ENCODE measurements around the gene TMTC2.

Gene TMTC2

DNA sequence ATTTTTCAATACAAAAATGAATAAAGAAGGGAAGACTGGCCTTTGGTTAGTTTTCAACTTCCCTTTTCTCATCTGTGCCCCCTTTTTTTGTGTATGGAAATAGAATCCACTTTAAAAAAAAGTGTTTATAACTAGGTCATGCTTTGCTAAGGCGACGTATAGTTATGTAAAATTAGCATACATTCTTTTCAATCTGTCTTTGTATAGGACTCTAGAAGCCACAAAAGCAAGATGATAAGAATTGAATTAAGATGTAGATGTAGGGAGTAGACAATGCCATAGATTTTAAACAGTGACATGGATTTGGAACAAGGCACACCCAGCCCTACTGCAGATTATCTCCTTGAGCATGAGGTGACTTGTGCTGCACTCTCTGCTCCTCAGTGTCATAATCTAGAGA, 354.3 kb downstream of the TMTC2 start:
- Mint-ChIP-seq H3K27me3 (no peaks in the 10 kb centered on the region), H3K4me1 (no peaks in the 10 kb centered on the region), H3K4me3 (no peak overlapping the region), H3K36me3 (no peaks in the 10 kb centered on the region), H3K27ac (no peak overlapping the region), H3K9me3 (no peaks in the 10 kb centered on the region)
- DNase-seq: no peak
- CTCF ChIA-PET: no interaction called here

DNA sequence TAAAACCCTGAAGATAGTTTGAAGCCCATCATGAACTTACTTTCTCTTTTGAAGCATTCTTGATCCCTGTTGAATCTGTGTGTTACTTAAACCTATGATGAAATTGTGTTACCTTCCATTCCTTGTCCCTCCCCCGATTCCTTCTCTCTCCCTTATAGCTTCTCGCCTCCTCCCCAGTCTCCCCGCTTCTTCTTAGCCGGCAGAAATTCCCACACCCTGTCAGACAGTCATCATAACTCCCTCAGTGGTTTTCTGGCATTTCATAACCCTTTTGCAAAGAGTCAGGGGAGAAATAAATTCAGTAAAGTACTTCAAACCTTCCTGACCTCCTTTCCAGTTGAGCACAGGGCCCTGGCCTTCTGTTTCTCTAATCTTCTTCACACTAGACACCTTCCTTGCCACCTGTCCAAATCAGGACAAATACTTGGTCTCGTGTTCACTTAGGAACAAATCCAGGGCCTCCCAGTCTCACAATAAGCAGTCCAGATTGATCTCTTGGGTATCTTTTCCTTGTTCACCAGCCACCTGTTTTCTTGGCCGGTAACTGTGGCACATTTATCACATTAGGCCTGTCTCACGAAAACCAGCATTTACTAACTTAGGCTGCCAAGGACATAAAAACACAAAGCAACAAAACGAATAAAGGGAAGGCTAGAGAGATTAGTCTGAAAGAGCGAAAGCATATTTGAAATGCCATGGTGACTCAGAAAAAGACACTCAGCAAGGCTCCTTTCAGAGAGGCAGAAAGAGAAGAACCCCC, 355.9 kb downstream of the TMTC2 start:
- Mint-ChIP-seq H3K36me3 (no peaks in the 10 kb centered on the region), H3K27me3 (no peaks in the 10 kb centered on the region), H3K4me1 (no peaks in the 10 kb centered on the region), H3K4me3 (no peak overlapping the region), H3K27ac (no peak overlapping the region), H3K9me3 (no peaks in the 10 kb centered on the region)
- CTCF ChIA-PET: no interaction called here
- no peak for DNase-seq

DNA sequence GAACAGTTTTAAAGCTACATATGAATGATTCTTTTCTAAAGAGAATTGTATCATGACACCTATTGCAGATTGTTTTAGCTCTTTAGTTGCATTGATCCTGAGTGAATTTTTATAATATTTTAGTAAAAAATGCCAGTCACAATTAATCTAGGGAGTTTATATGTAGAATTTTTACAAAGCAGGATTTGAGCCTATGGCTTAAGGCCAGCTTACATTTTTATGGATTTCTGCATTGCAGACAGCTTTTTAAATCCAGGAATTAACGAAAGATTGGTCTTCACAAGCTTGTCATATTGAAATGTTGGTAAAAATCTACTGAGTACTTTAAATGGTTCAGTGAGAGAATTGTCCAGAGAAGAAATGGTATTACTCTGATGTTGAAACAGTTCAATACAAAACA, 358.0 kb downstream of the TMTC2 start:
- Mint-ChIP-seq H3K36me3 (no peaks in the 10 kb centered on the region), H3K4me3 (no peak overlapping the region), H3K27me3 (no peaks in the 10 kb centered on the region), H3K4me1 (no peaks in the 10 kb centered on the region), H3K27ac (no peak overlapping the region), H3K9me3 (no peaks in the 10 kb centered on the region)
- CTCF ChIA-PET: no interaction called here
- DNase-seq: no peak

DNA sequence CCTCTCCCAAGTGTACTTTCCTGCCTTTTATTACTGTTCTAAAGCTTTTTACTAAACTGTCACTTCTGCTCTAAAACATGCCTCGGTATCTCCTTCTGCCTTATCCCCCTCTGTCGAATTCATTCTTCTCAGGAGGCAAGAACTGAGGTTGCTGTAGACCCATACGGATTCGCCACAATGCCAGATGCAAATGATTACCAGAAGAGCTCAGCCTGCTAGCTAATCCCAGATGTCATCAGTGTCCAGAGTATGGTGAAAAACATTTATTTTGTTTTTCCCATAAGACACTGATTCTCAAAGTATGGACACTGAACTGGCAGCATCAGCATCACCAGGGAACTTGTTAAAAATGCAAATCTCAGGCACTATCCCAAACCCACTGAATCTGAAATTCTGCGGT, 359.3 kb downstream of the TMTC2 start:
- DNase-seq: no peak
- CTCF ChIA-PET: interaction anchor here (0.8 kb wide), 1 partner anchor 360 kb away, joined by 3 read pairs; no protein-coding TSS in a partner anchor
- H3K27ac Mint-ChIP-seq: no peak overlapping the region
- no peaks in the 10 kb centered on the region for H3K36me3 Mint-ChIP-seq
- no peaks in the 10 kb centered on the region for H3K27me3 Mint-ChIP-seq
- H3K4me1 Mint-ChIP-seq: no peaks in the 10 kb centered on the region
- no peak overlapping the region for H3K4me3 Mint-ChIP-seq
- no peaks in the 10 kb centered on the region for H3K9me3 Mint-ChIP-seq

DNA sequence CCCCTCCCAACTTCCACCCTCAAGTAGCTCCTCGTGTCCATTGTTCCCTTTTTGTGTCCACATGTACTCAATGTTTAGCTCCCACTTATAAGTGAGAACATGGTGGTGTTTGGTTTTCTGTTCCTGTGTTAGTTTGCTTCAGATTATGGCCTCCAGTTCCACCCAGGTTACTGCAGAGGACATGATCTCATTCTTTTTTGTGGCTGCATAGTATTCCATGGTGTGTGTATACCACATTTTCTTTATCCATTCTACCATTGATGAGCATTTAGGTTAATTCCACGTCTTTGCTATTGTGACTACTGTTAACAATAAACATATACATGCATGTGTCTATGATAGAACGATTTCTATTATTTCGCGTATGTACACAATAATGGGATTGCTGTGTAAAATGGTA, 362.6 kb downstream of the TMTC2 start:
- Mint-ChIP-seq H3K4me3 (no peak overlapping the region), H3K36me3 (no peaks in the 10 kb centered on the region), H3K27me3 (no peaks in the 10 kb centered on the region), H3K4me1 (no peaks in the 10 kb centered on the region), H3K27ac (no peak overlapping the region), H3K9me3 (no peaks in the 10 kb centered on the region)
- DNase-seq: no peak
- CTCF ChIA-PET: no interaction called here

DNA sequence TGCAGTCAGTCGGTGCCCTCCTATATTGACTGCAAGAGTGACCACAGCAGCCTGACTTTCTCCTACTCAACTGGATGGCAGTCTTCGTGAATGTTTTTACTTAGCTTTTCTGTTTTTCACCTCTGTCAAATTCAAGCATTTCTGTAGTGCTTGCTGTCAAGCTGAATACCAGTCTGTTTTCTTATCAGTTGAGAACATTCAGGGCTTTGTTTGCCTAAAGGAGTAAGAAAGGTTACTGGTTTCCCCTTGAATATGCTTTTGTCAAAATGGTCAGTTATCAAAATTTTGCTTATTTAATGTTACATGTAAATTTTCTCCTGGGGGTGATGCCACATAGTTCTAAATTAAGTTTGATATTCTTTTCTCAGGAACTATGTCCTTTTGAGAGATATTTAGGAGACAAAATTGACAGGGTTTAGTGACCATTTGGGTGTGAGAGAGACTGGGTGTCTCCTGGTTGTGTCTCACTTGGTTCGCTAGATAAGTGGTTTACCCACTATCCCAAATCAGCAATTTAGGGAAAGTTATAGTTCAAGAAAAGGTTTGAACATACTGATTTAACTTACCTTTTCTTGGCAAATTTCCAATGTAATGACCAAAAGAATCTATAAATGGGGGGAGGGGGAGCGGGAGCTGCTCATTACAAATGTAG, 366.3 kb downstream of the TMTC2 start:
- H3K4me3 Mint-ChIP-seq: no peak overlapping the region
- H3K27me3 Mint-ChIP-seq: no peaks in the 10 kb centered on the region
- no peaks in the 10 kb centered on the region for H3K9me3 Mint-ChIP-seq
- no peak overlapping the region for H3K27ac Mint-ChIP-seq
- H3K36me3 Mint-ChIP-seq: no peaks in the 10 kb centered on the region
- H3K4me1 Mint-ChIP-seq: no peaks in the 10 kb centered on the region
- CTCF ChIA-PET: no interaction called here
- no peak for DNase-seq

DNA sequence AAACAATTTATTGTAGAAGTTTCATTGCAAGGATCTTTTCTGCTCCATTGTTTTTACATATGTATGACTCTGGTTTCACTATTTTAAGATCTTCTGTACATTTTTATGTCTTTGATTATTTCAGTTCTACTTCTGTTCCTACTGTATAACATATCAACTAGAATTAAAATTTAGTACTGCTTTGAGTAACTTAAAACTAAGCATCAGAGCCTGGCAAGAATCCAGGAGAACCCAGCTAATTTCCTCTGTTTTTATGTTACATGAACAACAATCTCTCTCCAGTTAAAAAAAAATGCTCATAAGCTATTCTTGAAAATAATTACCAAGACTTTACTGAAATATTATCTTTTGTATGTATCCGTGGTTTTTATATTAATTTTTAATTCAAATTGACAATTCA, 370.7 kb downstream of the TMTC2 start:
- no peak for DNase-seq
- no peaks in the 10 kb centered on the region for H3K9me3 Mint-ChIP-seq
- H3K4me3 Mint-ChIP-seq: no peak overlapping the region
- no peak overlapping the region for H3K27ac Mint-ChIP-seq
- no peaks in the 10 kb centered on the region for H3K36me3 Mint-ChIP-seq
- H3K4me1 Mint-ChIP-seq: no peaks in the 10 kb centered on the region
- no peaks in the 10 kb centered on the region for H3K27me3 Mint-ChIP-seq
- CTCF ChIA-PET: no interaction called here

DNA sequence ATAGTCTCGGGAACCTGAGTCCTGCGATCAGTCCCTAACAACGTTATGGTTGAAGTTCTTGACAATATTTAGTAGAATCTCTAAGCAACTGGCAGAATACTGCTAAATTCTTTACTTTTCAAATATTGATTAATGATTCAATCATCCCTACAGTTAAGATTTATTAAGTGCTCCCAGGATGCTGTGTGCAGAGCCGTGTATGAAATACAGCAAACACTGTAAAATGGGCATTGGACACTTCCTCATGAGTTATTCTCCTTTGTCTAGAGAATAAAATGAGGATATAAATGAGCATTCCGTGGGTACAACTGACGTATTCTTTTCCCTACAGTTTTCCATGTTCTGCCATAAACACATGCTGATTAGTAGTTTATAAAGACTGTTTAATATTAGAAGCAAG, 372.4 kb downstream of the TMTC2 start:
- H3K4me3 Mint-ChIP-seq: no peak overlapping the region
- CTCF ChIA-PET: no interaction called here
- H3K27ac Mint-ChIP-seq: no peak overlapping the region
- no peaks in the 10 kb centered on the region for H3K36me3 Mint-ChIP-seq
- no peaks in the 10 kb centered on the region for H3K4me1 Mint-ChIP-seq
- H3K9me3 Mint-ChIP-seq: no peaks in the 10 kb centered on the region
- H3K27me3 Mint-ChIP-seq: no peaks in the 10 kb centered on the region
- no peak for DNase-seq

DNA sequence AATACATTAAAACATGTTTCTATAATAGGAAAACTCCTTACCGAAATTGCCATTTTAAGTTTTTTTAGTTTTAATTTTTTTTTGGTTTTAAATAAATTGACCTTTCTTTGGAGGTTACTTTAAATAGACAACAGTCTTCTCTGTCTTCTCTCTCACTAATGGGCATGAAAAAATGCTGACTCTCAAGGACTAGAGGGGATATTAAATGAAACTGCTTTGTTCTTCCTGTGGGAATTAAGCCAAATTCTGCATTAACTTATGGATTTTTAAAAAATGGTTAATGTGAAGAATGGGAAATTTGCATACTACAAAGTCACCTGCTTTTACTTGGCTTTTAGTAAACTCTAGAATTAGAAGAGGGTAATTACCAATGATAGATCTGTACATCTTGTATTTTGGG, 378.9 kb downstream of the TMTC2 start:
- DNase-seq: no peak
- CTCF ChIA-PET: no interaction called here
- Mint-ChIP-seq H3K36me3 (no peaks in the 10 kb centered on the region), H3K27ac (no peak overlapping the region), H3K27me3 (no peaks in the 10 kb centered on the region), H3K4me3 (no peak overlapping the region), H3K4me1 (no peaks in the 10 kb centered on the region), H3K9me3 (no peaks in the 10 kb centered on the region)

DNA sequence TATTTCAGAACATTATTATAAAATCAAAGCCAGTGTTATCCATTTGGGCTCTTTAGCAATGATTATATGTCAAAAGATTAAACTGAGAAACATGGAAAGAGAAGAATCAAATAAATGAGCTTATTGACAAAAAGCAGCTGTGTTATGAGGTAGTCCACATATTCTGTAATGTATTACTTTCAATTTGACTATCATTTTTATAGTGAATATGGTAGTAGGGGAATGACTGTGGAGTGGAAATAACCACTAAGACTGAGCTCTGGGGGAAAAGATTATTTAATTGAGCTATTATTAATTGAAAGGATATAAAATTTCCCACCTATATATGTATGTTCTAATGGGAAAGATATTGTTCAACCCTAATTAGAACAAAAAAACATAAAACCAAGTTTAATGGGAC, 381.3 kb downstream of the TMTC2 start:
- peaks cover 2% of the 10 kb centered on the region for H3K9me3 Mint-ChIP-seq
- no peaks in the 10 kb centered on the region for H3K27me3 Mint-ChIP-seq
- H3K36me3 Mint-ChIP-seq: no peaks in the 10 kb centered on the region
- CTCF ChIA-PET: no interaction called here
- DNase-seq: no peak
- no peak overlapping the region for H3K4me3 Mint-ChIP-seq
- H3K4me1 Mint-ChIP-seq: no peaks in the 10 kb centered on the region
- no peak overlapping the region for H3K27ac Mint-ChIP-seq

DNA sequence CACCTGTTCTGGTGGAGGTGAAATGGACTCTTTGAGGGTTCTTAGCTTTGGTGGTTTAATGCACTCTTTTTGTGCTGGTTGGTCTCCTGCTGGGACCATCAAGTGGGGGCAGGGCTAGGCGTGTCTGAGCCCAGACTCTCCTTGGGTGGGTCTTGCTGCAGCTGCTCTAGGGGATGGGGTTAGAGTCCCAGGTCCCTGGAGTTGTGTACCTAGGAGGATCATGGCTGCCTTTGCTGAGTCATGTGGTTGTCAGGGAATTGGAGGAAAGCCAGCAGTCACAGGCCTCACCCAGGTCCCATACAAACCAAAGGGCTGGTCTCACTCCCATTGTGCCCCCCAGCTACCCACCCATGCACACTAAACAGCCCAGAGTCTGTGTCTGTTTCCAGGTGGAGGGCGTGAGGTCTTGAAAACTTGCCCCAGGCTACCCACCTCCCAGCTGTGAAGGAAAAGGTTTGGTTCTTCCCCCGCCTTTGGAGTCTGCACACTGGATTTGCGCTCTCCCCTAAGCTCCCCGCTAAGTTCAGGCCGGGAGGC, 387.7 kb downstream of the TMTC2 start:
- Mint-ChIP-seq H3K4me3 (no peak overlapping the region), H3K36me3 (no peaks in the 10 kb centered on the region), H3K9me3 (peaks cover 2% of the 10 kb centered on the region), H3K4me1 (no peaks in the 10 kb centered on the region), H3K27ac (no peak overlapping the region), H3K27me3 (no peaks in the 10 kb centered on the region)
- DNase-seq: no peak
- CTCF ChIA-PET: no interaction called here

DNA sequence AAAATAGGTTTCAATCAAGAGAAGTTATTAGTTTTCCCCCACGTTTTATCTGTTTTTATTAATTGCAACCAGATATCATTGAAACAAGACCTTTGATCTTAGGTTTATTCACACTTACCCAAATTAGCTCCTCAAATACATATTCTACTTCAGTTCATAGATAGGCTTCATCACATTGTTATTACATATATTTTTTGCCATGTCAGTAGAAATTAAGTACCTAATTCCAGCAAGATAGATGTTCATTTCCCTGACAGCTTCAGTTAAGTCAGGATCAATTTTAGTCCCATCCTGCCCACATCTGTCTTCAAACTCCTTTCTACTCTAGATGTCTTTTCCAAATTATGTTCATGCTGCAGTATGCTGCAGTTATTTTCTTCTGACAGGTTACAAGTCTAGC, 388.8 kb downstream of the TMTC2 start:
- no peak for DNase-seq
- CTCF ChIA-PET: no interaction called here
- no peaks in the 10 kb centered on the region for H3K4me1 Mint-ChIP-seq
- no peaks in the 10 kb centered on the region for H3K27me3 Mint-ChIP-seq
- H3K27ac Mint-ChIP-seq: no peak overlapping the region
- no peak overlapping the region for H3K4me3 Mint-ChIP-seq
- peaks cover 2% of the 10 kb centered on the region for H3K9me3 Mint-ChIP-seq
- no peaks in the 10 kb centered on the region for H3K36me3 Mint-ChIP-seq

DNA sequence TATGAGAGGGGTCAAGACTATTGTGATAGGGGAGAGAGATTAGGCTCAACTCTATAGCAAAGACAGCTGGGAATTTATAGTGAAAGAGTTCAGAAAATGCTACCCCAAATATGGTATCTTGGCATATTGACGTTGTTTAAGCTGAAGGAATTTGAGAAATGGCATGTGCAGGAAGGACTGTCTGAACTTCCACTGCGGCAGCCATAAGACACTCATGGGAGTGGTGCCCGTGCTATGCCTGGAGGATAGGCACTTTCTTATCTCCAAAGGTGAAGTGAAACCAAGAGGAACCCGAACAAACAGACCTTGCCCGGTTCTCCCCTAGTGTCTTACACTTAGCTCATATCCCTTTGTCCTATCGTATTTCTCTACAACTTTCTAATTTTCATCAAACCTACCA, 390.3 kb downstream of the TMTC2 start:
- DNase-seq: no peak
- H3K9me3 Mint-ChIP-seq: no peaks in the 10 kb centered on the region
- no peak overlapping the region for H3K4me3 Mint-ChIP-seq
- H3K27me3 Mint-ChIP-seq: no peaks in the 10 kb centered on the region
- H3K27ac Mint-ChIP-seq: no peak overlapping the region
- CTCF ChIA-PET: no interaction called here
- H3K36me3 Mint-ChIP-seq: no peaks in the 10 kb centered on the region
- no peaks in the 10 kb centered on the region for H3K4me1 Mint-ChIP-seq

DNA sequence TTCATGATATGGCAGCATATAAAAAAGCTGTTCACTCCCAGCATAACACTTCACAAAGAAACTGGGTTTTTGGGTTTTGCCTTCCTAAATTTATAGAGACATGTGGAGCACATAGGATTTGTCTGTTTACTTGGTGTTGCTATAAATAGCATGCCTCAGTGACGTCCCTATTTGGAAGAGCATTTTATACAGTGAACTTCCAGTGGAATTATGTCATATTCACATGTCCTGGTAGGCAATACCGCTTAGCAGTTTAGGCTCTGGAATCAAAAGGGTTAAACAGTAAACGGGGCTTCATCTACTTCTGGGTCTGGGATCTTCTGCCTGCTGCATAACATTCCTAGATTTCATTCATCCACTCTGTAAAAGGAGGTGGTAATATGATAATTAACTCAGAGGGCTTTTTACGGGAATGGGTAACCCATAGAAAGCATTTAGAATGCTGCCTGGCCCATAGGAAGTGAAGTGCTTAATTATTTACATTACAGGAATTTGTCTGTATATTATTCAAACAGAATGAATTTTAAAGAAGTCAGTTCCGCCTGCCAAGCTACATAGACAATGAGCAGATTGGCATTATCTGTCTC, 396.1 kb downstream of the TMTC2 start:
- no peak for DNase-seq
- Mint-ChIP-seq H3K9me3 (no peaks in the 10 kb centered on the region), H3K27ac (no peak overlapping the region), H3K27me3 (no peaks in the 10 kb centered on the region), H3K4me3 (no peak overlapping the region), H3K4me1 (no peaks in the 10 kb centered on the region), H3K36me3 (no peaks in the 10 kb centered on the region)
- CTCF ChIA-PET: no interaction called here

DNA sequence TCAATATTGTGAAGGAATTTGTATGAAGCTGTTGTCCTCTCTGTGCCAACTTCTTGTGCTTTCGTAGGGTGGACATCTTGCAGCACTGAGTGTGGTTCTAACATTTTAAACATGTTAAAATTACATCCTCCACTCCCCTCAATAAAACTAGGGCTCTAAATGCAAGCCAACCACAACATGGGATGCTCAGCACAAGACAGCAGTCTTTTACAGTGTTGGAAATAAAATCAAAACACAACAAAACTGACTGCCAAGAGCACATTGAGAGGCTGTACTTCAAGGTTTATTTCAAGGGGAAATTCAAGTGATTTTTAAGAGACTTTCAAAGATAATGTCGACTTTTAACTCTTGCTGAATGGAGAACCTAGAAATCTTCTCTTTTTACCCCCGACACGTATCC, 396.9 kb downstream of the TMTC2 start:
- CTCF ChIA-PET: no interaction called here
- H3K27ac Mint-ChIP-seq: no peak overlapping the region
- no peaks in the 10 kb centered on the region for H3K4me1 Mint-ChIP-seq
- no peaks in the 10 kb centered on the region for H3K36me3 Mint-ChIP-seq
- no peaks in the 10 kb centered on the region for H3K27me3 Mint-ChIP-seq
- DNase-seq: no peak
- H3K4me3 Mint-ChIP-seq: no peak overlapping the region
- H3K9me3 Mint-ChIP-seq: no peaks in the 10 kb centered on the region
